B cell (primary cell): ENCODE results near the gene IL17REL. TPM values are rescaled to one million over a fixed set of nuclear protein-coding genes. Genes with fewer than 3 reads are reported as not detected.

Source experiments
- ATAC-seq: fragments of 200-7000 bp; cut with Tn5 transposase; one replicate; pipeline ENCODE4 v1.10.0; 2021; ENCODE audit warnings: low read depth, mild to moderate bottlenecking, moderate number of reproducible peaks, moderate library complexity
- CTCF ChIA-PET: fragments of 350-600 bp; sonication (Branson Sonifier 250); formaldehyde crosslinking; loops from one replicate; lab custom pipeline; 2021; ENCODE audit warnings: antibody characterized with exemption, inconsistent platforms; lab: Charles Lee
- POLR2A ChIA-PET: fragments of 350-600 bp; sonication (Branson Sonifier 250); formaldehyde crosslinking; loops from one replicate; lab custom pipeline; 2021; ENCODE audit warnings: antibody characterized with exemption; lab: Charles Lee
- DNase-seq: peaks from one replicate; pipeline ENCODE4 v3.0.0; 2013
- H2AFZ ChIP-seq: 2 replicates; pipeline ENCODE4 v1.6.1; 2012; ENCODE audit warnings: mild to moderate bottlenecking, low read depth, low read length; ENCODE audit not compliant: insufficient read depth, poor library complexity, severe bottlenecking
- H3K27ac ChIP-seq, 2 donors: 1 replicate in 1 of 2; 2 replicates in 1 of 2; pipeline ENCODE4 v1.5.1; 2012 to 2013; ENCODE audit warnings: low read length in 2 of 2, mild to moderate bottlenecking in 2 of 2, moderate library complexity in 1 of 2
- H3K27me3 ChIP-seq, 4 experiments: fragments of 200-600 bp in 1 of 4; sonication (generic) in 1 of 4; replicated peaks in 1 of 4; 1 replicate in 2 of 4; 2 replicates in 2 of 4; pipeline versions ENCODE4 v1.6.1 to v1.7.0; 2013 to 2016; ENCODE audit warnings: low read length in 3 of 4, mild to moderate bottlenecking in 2 of 4, mixed read lengths in 1 of 4, moderate library complexity in 1 of 4; ENCODE audit not compliant: insufficient read depth in 4 of 4, control insufficient read depth in 3 of 4; ENCODE audit errors: control extremely low read depth in 1 of 4
- H3K36me3 ChIP-seq, 2 experiments: replicated peaks in 1 of 2; 1 replicate in 1 of 2; 2 replicates in 1 of 2; pipeline versions ENCODE4 v1.6.1 to v1.7.1; 2013; ENCODE audit warnings: low read length in 1 of 2; ENCODE audit not compliant: insufficient read depth in 2 of 2, control insufficient read depth in 1 of 2; ENCODE audit errors: control extremely low read depth in 1 of 2, extremely low read depth in 1 of 2
- H3K4me1 ChIP-seq, 2 donors: fragments of 200-600 bp in 1 of 2; sonication (generic) in 1 of 2; 1 replicate in 1 of 2; 2 replicates in 1 of 2; pipeline versions ENCODE4 v1.5.1 to v1.6.1; 2013 to 2017; ENCODE audit warnings: low read length in 2 of 2; ENCODE audit not compliant: control insufficient read depth in 2 of 2, insufficient read depth in 2 of 2
- H3K4me2 ChIP-seq: replicated peaks from 2 replicates; pipeline ENCODE3; 2012; ENCODE audit warnings: mild to moderate bottlenecking, low read depth, low read length; ENCODE audit not compliant: poor library complexity, severe bottlenecking
- H3K4me3 ChIP-seq, 5 experiments: fragments of 200-600 bp in 1 of 5; sonication (generic) in 1 of 5; 1 replicate in 3 of 5; 2 replicates in 2 of 5; pipeline versions ENCODE4 v1.5.1 to v1.7.0; 2011 to 2016; ENCODE audit warnings: low read length in 4 of 5, mild to moderate bottlenecking in 4 of 5, low read depth in 2 of 5, control low read depth in 1 of 5, moderate library complexity in 1 of 5; ENCODE audit not compliant: insufficient read depth in 1 of 5; ENCODE audit errors: control extremely low read depth in 1 of 5, extremely low read depth in 1 of 5
- H3K79me2 ChIP-seq: fragments of 200-600 bp; sonication (generic); one replicate; pipeline ENCODE4 v1.6.0; 2016; ENCODE audit warnings: low read length; ENCODE audit not compliant: control insufficient read depth, insufficient read depth
- H3K9ac ChIP-seq: fragments of 200-600 bp; sonication (generic); 2 replicates; pipeline ENCODE4 v1.6.1; 2017; ENCODE audit warnings: mild to moderate bottlenecking, low read length, moderate library complexity
- H3K9me3 ChIP-seq, 3 donors: one replicate each; pipeline versions ENCODE4 v1.6.1 to v1.7.1; 2013; ENCODE audit warnings: low read length in 2 of 3; ENCODE audit not compliant: control insufficient read depth in 2 of 3, insufficient read depth in 1 of 3; ENCODE audit errors: control extremely low read depth in 1 of 3
- H4K20me1 ChIP-seq: 2 replicates; pipeline ENCODE4 v1.6.0; 2012; ENCODE audit warnings: mild to moderate bottlenecking, low read length; ENCODE audit not compliant: insufficient read depth, control insufficient read depth, poor library complexity, severe bottlenecking
- H3K27ac Mint-ChIP-seq: one replicate; pipeline ENCODE4 v1.8.0; 2021; ENCODE audit warnings: mixed read lengths
- H3K27me3 Mint-ChIP-seq: one replicate; pipeline ENCODE4 v1.8.0; 2021; ENCODE audit warnings: mixed read lengths
- H3K4me1 Mint-ChIP-seq: one replicate; pipeline ENCODE4 v1.8.0; 2021; ENCODE audit warnings: mixed read lengths
- H3K4me3 Mint-ChIP-seq: one replicate; pipeline ENCODE4 v1.8.0; 2021; ENCODE audit warnings: mixed read lengths
- H3K9me3 Mint-ChIP-seq: one replicate; pipeline ENCODE4 v1.8.0; 2022; ENCODE audit warnings: mixed read lengths; ENCODE audit not compliant: insufficient read depth
- CTCF ChIP-seq: fragments of 200-600 bp; IDR thresholded peaks from one replicate; pipeline ENCODE4 v1.8.0; 2022; ENCODE audit warnings: antibody characterized with exemption, mild to moderate bottlenecking
- EZH2 ChIP-seq: IDR thresholded peaks from 2 replicates; pipeline ENCODE4 v1.6.1; 2012; ENCODE audit warnings: borderline replicate concordance, low read depth, mild to moderate bottlenecking, moderate library complexity, low read length; ENCODE audit not compliant: insufficient read depth, poor library complexity, severe bottlenecking
- WGBS: methylation state at CpG from one replicate; pipeline ENCODE4 v1.1.5; 2013; ENCODE audit warnings: missing lambda C conversion rate; ENCODE audit not compliant: insufficient coverage; 5-methylcytosine and 5-hydroxymethylcytosine counted together
- intact Hi-C: fragments of 100-400 bp; cut with micrococcal nuclease; formaldehyde crosslinking; loops from one replicate; pipeline ENCODE4 v1.10.0; 2022
- polyA plus RNA-seq: library from polyadenylated mRNA; depleted of rRNA; stranded (reverse); fragments of >200 nt; gene quantifications from 2 replicates; pipeline ENCODE4 v1.2.3, GENCODE V29; 2012
- total RNA-seq, 2 donors: library from RNA; stranded (reverse); fragments of 120-200 nt in 1 of 2; gene quantifications; 1 replicate in 1 of 2; 2 replicates in 1 of 2; pipeline versions ENCODE4 v1.2.3 to v1.2.4, GENCODE V29; 2013 to 2022

The IL17REL gene
- total and polyA plus RNA-seq, 2 donors (not counting 1 experiment from before 2014, with no cell fraction given), result 0.09 to 0.10 TPM

DNA sequence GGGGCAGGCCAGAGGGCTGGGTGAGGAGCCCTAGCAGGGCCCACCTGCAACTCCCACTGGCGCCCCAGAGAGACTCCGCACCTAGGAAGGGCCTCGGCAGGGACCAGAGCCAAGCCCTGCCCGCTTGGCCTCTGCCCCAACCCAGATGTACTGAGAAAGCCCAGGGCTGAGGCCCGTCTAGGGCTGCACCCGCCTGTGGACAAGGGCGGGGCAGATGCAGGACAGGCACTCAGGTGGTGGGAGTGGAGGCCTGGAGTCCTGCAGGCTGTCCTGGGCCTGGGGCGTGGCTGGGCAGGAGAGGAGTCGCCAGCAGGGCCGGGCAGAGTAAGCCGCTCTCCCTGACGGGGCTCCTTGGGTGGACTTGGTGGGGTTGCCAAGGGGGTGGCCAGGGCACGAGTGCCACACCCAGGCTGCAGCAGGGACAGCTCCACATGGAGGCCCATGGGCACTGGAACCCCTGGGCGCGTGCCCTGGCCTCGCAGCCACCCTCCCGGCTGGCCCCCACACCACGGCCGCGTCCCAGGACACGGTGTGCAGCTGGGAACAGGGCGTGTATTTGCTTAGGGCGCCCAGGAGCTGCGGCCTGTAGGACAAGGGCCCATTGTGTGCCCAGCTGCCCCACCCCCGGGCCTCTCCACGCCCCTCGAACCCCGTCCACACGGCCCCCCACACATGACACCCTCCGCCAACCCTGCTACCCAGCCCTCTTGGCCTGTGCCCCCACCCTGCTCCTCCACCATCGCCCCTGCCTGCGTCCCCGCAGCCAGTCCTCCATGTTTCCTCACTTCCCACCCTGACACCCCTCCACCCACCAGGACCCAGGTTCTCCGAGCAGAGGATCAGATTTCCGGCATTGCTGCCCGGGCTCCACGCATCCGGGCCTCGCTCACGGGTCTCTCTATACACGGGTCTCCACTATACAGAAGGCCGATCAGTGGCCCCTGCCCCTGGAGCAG is 63.3 kb downstream of the IL17REL start:
- ATAC-seq, result no peak
- intact Hi-C loops, result no loop called here
- Histone ChIP-seq H3K27ac (no peak overlapping the region), H3K4me1 (peaks cover 11 to 29% of the 10 kb centered on the region in 2 donors), H3K4me3 (no peak overlapping the region), H2AFZ (no peak overlapping the region), H3K36me3 (no peaks in the 10 kb centered on the region), H3K79me2 (no peaks in the 10 kb centered on the region), H3K27me3 (no peaks in the 10 kb centered on the region), H4K20me1 (no peaks in the 10 kb centered on the region), H3K4me2 (no peak overlapping the region), H3K9ac (no peak overlapping the region), H3K9me3 (peaks cover 0 to 18% (median 3%) of the 10 kb centered on the region in 3 donors)
- no peak for DNase-seq
- Mint-ChIP-seq H3K27me3 (no peaks in the 10 kb centered on the region), H3K9me3 (no peaks in the 10 kb centered on the region), H3K4me3 (no peak overlapping the region), H3K4me1 (peaks cover 9% of the 10 kb centered on the region), H3K27ac (no peak overlapping the region)
- POLR2A ChIA-PET, result interaction anchor here (1.1 kb wide), 1 partner anchor 8 kb away, joined by 5 read pairs; no protein-coding TSS in a partner anchor
- CTCF ChIA-PET, result no interaction called here
- WGBS, result 94% methylated on average over 39 of the region's 42 CpGs
- TF ChIP-seq EZH2 (no peak), CTCF (no peak)
